Endothelial cell (in vitro differentiated cells): ENCODE results near the gene SLX9. TPM values are rescaled to one million over a fixed set of nuclear protein-coding genes. Genes with fewer than 3 reads are reported as not detected.

Experiments
- DNase-seq: peaks from one replicate; pipeline ENCODE4 v3.0.0; 2021; ENCODE audit warnings: low spot score
- H3K27ac Mint-ChIP-seq: one replicate; pipeline ENCODE4 v1.8.0; 2021; ENCODE audit warnings: mixed read lengths, inconsistent platforms; ENCODE audit not compliant: unreplicated experiment
- H3K27me3 Mint-ChIP-seq: one replicate; pipeline ENCODE4 v1.8.0; 2021; ENCODE audit warnings: mild to moderate bottlenecking, moderate library complexity, mixed read lengths, inconsistent platforms; ENCODE audit not compliant: unreplicated experiment
- H3K36me3 Mint-ChIP-seq: one replicate; pipeline ENCODE4 v1.8.0; 2021; ENCODE audit warnings: mild to moderate bottlenecking, low read depth, mixed read lengths, inconsistent platforms; ENCODE audit not compliant: unreplicated experiment
- H3K4me1 Mint-ChIP-seq: one replicate; pipeline ENCODE4 v1.8.0; 2021; ENCODE audit warnings: mild to moderate bottlenecking, mixed read lengths, inconsistent platforms; ENCODE audit not compliant: unreplicated experiment
- H3K4me3 Mint-ChIP-seq: one replicate; pipeline ENCODE4 v1.8.0; 2021; ENCODE audit warnings: mild to moderate bottlenecking, mixed read lengths, inconsistent platforms; ENCODE audit not compliant: unreplicated experiment
- H3K9me3 Mint-ChIP-seq: one replicate; pipeline ENCODE4 v1.8.0; 2021; ENCODE audit warnings: mixed read lengths, inconsistent platforms; ENCODE audit not compliant: unreplicated experiment
- CTCF ChIP-seq: fragments of 200-600 bp; sonication (generic); IDR thresholded peaks from one replicate; pipeline ENCODE4 v1.5.0; 2021; ENCODE audit warnings: antibody characterized with exemption; ENCODE audit not compliant: unreplicated experiment
- total RNA-seq: library from RNA; stranded (reverse); fragmentation: NEBNext Ultra II Directional; extraction: Animal tissue kit (Norgen Biotek cat#: 25700); gene quantifications from one replicate; pipeline ENCODE4 v1.2.1, GENCODE V29; 2021; ENCODE audit not compliant: unreplicated experiment

Gene SLX9
- total RNA-seq, 1 donor from 2014 or later: 13.7 TPM

- Mint-ChIP-seq H3K27ac (no peak overlapping the region), H3K36me3 (no peaks in the 10 kb centered on the region), H3K4me1 (no peaks in the 10 kb centered on the region), H3K4me3 (no peak overlapping the region), H3K9me3 (no peaks in the 10 kb centered on the region), H3K27me3 (no peaks in the 10 kb centered on the region)
- no peak for DNase-seq
- TF ChIP-seq CTCF: no peak
These were observed 47.7 kb upstream of the SLX9 start for GRCh38 chr21:44892095-44892494.

- peak; percentile 80 for DNase-seq
- Mint-ChIP-seq H3K4me3 (no peak overlapping the region), H3K27me3 (no peaks in the 10 kb centered on the region), H3K4me1 (no peaks in the 10 kb centered on the region), H3K27ac (peak overlapping the region; percentile 68), H3K36me3 (no peaks in the 10 kb centered on the region), H3K9me3 (no peaks in the 10 kb centered on the region)
- peak; percentile 84 for TF ChIP-seq CTCF
These were observed 47.1 kb upstream of the SLX9 start for GRCh38 chr21:44892536-44893277.

GRCh38 chr21:44893278-44893556 is 46.6 kb upstream of the SLX9 start:
- H3K27me3 Mint-ChIP-seq: no peaks in the 10 kb centered on the region
- H3K9me3 Mint-ChIP-seq: no peaks in the 10 kb centered on the region
- no peaks in the 10 kb centered on the region for H3K36me3 Mint-ChIP-seq
- H3K27ac Mint-ChIP-seq: no peak overlapping the region
- no peak overlapping the region for H3K4me3 Mint-ChIP-seq
- no peak for TF ChIP-seq CTCF
- H3K4me1 Mint-ChIP-seq: no peaks in the 10 kb centered on the region
- no peak for DNase-seq

GRCh38 chr21:44893948-44894656 is 45.7 kb upstream of the SLX9 start:
- no peaks in the 10 kb centered on the region for H3K36me3 Mint-ChIP-seq

More at GRCh38 chr21:44893948-44894656, 45.7 kb upstream of the SLX9 start:
- no peak overlapping the region for H3K27ac Mint-ChIP-seq
- H3K4me1 Mint-ChIP-seq: no peaks in the 10 kb centered on the region
- no peaks in the 10 kb centered on the region for H3K9me3 Mint-ChIP-seq
- peaks cover 3% of the 10 kb centered on the region for H3K27me3 Mint-ChIP-seq
- no peak for TF ChIP-seq CTCF
- H3K4me3 Mint-ChIP-seq: peak overlapping the region; percentile 19
- DNase-seq: no peak
